ENCODE data around the gene UHRF1. TPM values are rescaled to one million over a fixed set of nuclear protein-coding genes. Genes with fewer than 3 reads are reported as not detected.

Gene UHRF1
- total and polyA plus RNA-seq, 2 of the 13 experiments (the other 11 are each of a cell fraction or from before 2014, with no cell fraction given) = 6.8 to 78.4 TPM

GRCh38 chr19:4971816-4972495, 62.7 kb downstream of the UHRF1 start:
- H3K79me2 ChIP-seq (ENCODE audit: insufficient read depth, low read length) = peaks cover 64% of the 10 kb centered on the region
- no peak for DNase-seq (ENCODE audit: low spot score)
- H3K27ac ChIP-seq (ENCODE audit: extremely low read length, insufficient read depth, low read length) = peak overlapping the region; percentile 48
- no peaks in the 10 kb centered on the region; a peak in 1 of 5 replicates for H3K27me3 ChIP-seq (ENCODE audit: control insufficient read depth in 1 of 2, insufficient read depth in 2 of 2, low read length in 2 of 2)
- peak overlapping the region; percentile 97 for H3K4me2 ChIP-seq (ENCODE audit: low read depth, low read length)
- intact Hi-C loops (cut with micrococcal nuclease; ENCODE audit: unreplicated experiment) (no loop called here), in situ Hi-C loops (cut with HindIII; ENCODE audit: extremely low pct_ligation_motif_present, low pct_unique_long_range_greater_than_20kb) (no loop called here)
- FAIRE-seq = no peak
- H4K20me1 ChIP-seq (ENCODE audit: insufficient read depth, low read length) = peaks cover 49% of the 10 kb centered on the region
- peak overlapping the region; percentile 73 to 93 (median 82) for H3K4me3 ChIP-seq (replicated peaks in 1 of 3; ENCODE audit: insufficient read depth in 1 of 3, low read depth in 2 of 3, low read length in 3 of 3)
- H3K36me3 ChIP-seq (replicated peaks in 1 of 2; ENCODE audit: control insufficient read depth in 1 of 2, insufficient read depth in 2 of 2, low read length in 2 of 2) = peaks cover 4 to 6% of the 10 kb centered on the region in 2 experiments; a peak in 2 of 5 replicates
- WGBS (ENCODE audit: low lambda C conversion rate) = 30% methylated on average over 9 of the region's 19 CpGs
- TSS peak; percentile 44 for BruUV-seq (replicated peaks)
- H3K4me1 ChIP-seq (ENCODE audit: insufficient read depth, low read length) = peaks cover 61% of the 10 kb centered on the region
- H3K9me3 ChIP-seq (ENCODE audit: low read length) = no peaks in the 10 kb centered on the region
- H2AFZ ChIP-seq (ENCODE audit: low read length) = no peak overlapping the region
- peak overlapping the region; percentile 73 for H3K9ac ChIP-seq (ENCODE audit: insufficient read depth, low read depth, low read length)
- POLR2A ChIA-PET = interaction anchor here (0.6 to 2.4 kb wide), 6 partner anchors 30 to 103 kb away, joined by 3 to 9 read pairs (median 4); no protein-coding TSS in a partner anchor
- ATAC-seq = peak; percentile 1; the same call in 1 of the 3 replicates
- CTCF ChIA-PET (ENCODE audit: low intra/inter-chr PET ratio, low total read pairs) = interaction anchor here (1.5 kb wide), 1 partner anchor 60 kb away, joined by 4 read pairs; no protein-coding TSS in a partner anchor
- TF ChIP-seq NR2C2 (CRISPR knock-in tag; IDR thresholded peaks at IDR 0.05; ENCODE audit: borderline replicate concordance) (0 out of 2 replicates have a peak, but pooled peaks have one; percentile 16), CC2D1A (CRISPR knock-in tag; IDR thresholded peaks at IDR 0.05) (no peak), ZFP90 (CRISPR knock-in tag; IDR thresholded peaks at IDR 0.05; ENCODE audit: borderline replicate concordance) (0 out of 2 replicates have a peak, but pooled peaks have one; percentile 4), ATF5 (CRISPR knock-in tag; IDR thresholded peaks at IDR 0.05; ENCODE audit: low read depth) (no peak), ZNF629 (CRISPR knock-in tag; conservative IDR thresholded peaks at IDR 0.05) (peak; percentile 95), NR2F6 (IDR thresholded peaks at IDR 0.05) (0 out of 2 replicates have a peak, but pooled peaks have one; percentile 4), NR2F6 (CRISPR knock-in tag; IDR thresholded peaks at IDR 0.05) (no peak), NR3C1 (CRISPR knock-in tag; IDR thresholded peaks at IDR 0.05) (no peak), ZNF276 (CRISPR knock-in tag; IDR thresholded peaks at IDR 0.05; ENCODE audit: low read depth) (0 out of 2 replicates have a peak, but pooled peaks have one; percentile 18), ZNF124 (CRISPR knock-in tag; IDR thresholded peaks at IDR 0.05) (0 out of 2 replicates have a peak, but pooled peaks have one; percentile 20), ATF7 (IDR thresholded peaks at IDR 0.05) (no peak), ATF7 (CRISPR knock-in tag; IDR thresholded peaks at IDR 0.05) (0 out of 2 replicates have a peak, but pooled peaks have one; percentile 9), ZNF343 (CRISPR knock-in tag; IDR thresholded peaks at IDR 0.05) (peak; percentile 36; the same call in 1 of the 2 replicates), SP4 (CRISPR knock-in tag; IDR thresholded peaks at IDR 0.05) (no peak), ZBTB7A (CRISPR knock-in tag; IDR thresholded peaks at IDR 0.05) (peak; percentile 44; the same call in 1 of the 2 replicates), KDM1A (CRISPR knock-in tag; IDR thresholded peaks at IDR 0.05) (peak; percentile 62; the same call in 1 of the 2 replicates), ZNF556 (CRISPR knock-in tag; IDR thresholded peaks at IDR 0.05; ENCODE audit: borderline replicate concordance) (0 out of 2 replicates have a peak, but pooled peaks have one; percentile 16), PHF21A (CRISPR knock-in tag; IDR thresholded peaks at IDR 0.05) (peak; percentile 36; the same call in 1 of the 2 replicates), ZNF773 (CRISPR knock-in tag; IDR thresholded peaks at IDR 0.05; ENCODE audit: borderline replicate concordance) (no peak), ADNP (CRISPR knock-in tag; IDR thresholded peaks at IDR 0.05) (peak; percentile 63; the same call in 1 of the 2 replicates), ZNF605 (CRISPR knock-in tag; IDR thresholded peaks at IDR 0.05) (0 out of 2 replicates have a peak, but pooled peaks have one; percentile 6)
